Cardiac fibroblast (primary cell): Measurements from ENCODE around the gene SMAD7.

ENCODE experiments used
- DNase-seq, 2 donors: peaks; one replicate each; pipeline versions ENCODE4 v3.0.0 to v3.0.0-alpha.2; 2010; ENCODE audit warnings: low read depth in 2 of 2
- H3K4me3 ChIP-seq, 2 donors: replicated peaks in 1 of 2; 1 replicate in 1 of 2; 2 replicates in 1 of 2; pipeline ENCODE4 v1.5.1; 2011; ENCODE audit warnings: low read depth in 2 of 2, low read length in 2 of 2, mild to moderate bottlenecking in 2 of 2, moderate library complexity in 1 of 2
- TF ChIP-seq, protein P1 (sequence below): IDR thresholded peaks from one replicate; pipeline ENCODE4 v1.5.1; 2011; ENCODE audit warnings: low read depth, mild to moderate bottlenecking, low read length, inconsistent platforms

The SMAD7 gene, protein sequence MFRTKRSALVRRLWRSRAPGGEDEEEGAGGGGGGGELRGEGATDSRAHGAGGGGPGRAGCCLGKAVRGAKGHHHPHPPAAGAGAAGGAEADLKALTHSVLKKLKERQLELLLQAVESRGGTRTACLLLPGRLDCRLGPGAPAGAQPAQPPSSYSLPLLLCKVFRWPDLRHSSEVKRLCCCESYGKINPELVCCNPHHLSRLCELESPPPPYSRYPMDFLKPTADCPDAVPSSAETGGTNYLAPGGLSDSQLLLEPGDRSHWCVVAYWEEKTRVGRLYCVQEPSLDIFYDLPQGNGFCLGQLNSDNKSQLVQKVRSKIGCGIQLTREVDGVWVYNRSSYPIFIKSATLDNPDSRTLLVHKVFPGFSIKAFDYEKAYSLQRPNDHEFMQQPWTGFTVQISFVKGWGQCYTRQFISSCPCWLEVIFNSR

DNA sequence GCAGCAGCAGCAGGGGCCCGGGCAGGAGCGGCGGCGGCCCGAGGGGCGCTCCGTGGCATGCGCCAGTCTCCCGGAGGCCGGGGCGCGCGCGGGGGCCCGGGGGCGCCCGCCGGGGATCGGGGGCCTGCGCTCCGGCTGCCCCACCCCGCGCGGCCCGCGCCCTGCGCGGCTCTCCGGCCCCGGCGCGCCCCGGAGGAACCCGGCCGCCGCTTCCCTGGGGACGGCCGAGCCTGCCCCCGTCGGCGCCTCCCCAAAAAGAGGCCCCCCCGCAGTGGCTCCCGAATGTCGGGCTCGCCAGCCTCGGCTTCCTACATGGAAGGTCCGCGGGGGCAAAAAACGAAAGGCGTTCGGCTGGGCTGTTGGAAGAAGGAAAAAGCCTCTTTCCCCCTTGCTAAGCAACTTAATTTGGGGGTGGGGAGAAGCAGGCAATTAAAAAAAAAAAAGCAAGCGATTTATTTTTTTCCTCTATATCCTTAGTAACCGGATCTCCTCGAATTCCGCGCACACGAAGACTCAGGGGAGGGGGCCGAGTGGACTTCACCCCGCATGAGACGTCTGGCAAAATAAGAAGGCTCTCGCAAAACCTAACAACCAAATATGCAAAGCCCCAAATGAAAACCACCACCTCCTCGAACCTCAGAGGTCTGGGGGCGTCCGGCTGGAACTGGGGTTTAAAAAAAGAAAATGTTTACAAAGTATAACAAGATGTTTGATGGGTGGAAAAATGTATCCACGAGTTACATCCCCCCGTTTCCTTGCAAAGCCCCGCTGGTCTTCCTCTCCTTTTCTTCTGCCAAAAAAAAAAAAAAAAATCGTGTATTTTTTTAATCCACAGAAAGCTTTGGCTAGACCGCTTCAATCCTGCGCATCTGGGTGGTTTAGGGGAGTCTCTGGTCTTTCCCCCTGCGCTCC, at the start of gene SMAD7:
Gene SMAD7 (minus strand): TSS at position 430 of the 912 bp plus-strand sequence. CDS start 541 bp downstream, outside the sequence.
- DNase-seq, result peak in 1 of 2 donors; percentile 47
- TF ChIP-seq, protein P1, sequence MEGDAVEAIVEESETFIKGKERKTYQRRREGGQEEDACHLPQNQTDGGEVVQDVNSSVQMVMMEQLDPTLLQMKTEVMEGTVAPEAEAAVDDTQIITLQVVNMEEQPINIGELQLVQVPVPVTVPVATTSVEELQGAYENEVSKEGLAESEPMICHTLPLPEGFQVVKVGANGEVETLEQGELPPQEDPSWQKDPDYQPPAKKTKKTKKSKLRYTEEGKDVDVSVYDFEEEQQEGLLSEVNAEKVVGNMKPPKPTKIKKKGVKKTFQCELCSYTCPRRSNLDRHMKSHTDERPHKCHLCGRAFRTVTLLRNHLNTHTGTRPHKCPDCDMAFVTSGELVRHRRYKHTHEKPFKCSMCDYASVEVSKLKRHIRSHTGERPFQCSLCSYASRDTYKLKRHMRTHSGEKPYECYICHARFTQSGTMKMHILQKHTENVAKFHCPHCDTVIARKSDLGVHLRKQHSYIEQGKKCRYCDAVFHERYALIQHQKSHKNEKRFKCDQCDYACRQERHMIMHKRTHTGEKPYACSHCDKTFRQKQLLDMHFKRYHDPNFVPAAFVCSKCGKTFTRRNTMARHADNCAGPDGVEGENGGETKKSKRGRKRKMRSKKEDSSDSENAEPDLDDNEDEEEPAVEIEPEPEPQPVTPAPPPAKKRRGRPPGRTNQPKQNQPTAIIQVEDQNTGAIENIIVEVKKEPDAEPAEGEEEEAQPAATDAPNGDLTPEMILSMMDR, result no peak
- H3K4me3 ChIP-seq, result peak within 1 kb of the TSS; percentile 82 to 86

DNA sequence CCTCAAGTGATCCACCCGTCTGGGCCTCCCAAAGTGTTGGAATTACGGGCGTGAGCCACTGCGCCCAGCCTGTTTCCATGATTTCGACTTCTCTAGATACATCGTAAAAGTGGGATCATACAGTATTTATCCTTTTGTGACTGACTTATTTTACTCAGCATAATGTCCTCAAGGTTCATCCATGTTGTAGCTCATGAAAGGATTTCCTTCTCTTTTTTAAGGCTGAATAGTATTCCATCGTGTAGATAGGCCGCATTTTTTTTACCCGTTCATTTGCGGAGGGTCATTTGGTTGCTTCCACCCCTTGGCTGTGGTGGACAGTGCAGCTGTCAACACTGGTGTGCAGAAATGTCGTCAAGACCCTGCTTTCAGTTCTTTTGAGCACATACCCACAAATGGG, 48.8 kb upstream of the SMAD7 start:
- TF ChIP-seq, protein P1, result no peak
- DNase-seq, result no peak
- H3K4me3 ChIP-seq, result no peak overlapping the region

DNA sequence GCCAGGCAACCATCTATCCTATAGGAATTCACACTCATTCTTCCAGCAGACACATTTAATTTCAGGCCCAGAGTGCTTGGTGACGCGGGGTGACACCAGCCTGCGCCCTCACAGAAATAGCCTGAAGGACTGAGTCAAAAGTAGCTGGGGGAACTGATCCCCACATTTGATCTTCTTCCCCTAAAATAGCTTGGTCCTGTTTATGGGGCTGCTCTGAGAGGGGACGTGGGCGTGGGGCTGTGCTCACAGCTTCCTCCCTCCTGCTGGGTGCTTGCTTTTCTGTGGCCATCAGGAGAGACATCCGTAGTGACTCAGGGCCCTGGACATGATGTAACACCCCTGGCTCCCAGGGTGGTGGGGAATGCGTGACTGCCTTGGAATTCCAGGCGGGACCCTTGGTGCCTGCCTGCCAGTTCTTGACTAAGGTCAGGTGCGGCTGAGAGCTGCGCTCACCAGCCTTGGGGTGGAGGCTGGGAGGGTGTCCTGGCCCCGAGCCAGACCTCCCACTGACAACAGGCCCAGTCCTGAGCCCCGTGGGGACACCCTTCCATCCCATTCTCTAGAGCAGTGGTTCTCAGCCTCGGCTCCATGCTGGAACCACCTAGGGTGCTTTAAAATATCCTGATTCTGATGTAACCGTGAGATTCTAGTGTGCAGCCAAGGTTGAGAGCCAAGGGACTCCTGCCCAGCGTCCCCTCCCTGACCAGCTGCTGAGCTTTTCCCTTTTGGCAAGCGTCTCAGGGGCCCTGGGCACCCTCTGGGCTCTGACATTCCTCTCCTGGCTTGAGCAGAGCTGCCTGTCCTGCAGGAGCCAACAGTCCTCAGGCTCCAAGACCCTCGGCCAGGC, 47.4 kb upstream of the SMAD7 start:
- peak; percentile 90 to 97 for DNase-seq
- H3K4me3 ChIP-seq, result no peak overlapping the region
- TF ChIP-seq, protein P1, result no peak

DNA sequence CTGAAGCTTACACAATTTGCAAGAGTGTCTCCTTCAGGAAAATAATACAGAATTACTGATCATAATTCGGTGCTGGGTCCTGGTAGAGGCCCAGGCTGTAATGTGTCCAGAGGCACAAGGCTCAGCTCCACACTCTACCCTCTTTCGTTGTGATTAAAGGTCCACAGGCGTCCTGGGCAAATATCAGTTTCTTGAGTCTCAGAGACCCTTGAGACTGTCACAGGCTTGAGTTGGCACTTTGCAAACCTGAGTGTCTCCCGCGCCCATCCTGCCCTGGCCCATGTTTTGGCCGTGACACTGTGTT, 46.9 kb upstream of the SMAD7 start:
- TF ChIP-seq, protein P1, result no peak
- DNase-seq, result no peak
- H3K4me3 ChIP-seq, result no peak overlapping the region

DNA sequence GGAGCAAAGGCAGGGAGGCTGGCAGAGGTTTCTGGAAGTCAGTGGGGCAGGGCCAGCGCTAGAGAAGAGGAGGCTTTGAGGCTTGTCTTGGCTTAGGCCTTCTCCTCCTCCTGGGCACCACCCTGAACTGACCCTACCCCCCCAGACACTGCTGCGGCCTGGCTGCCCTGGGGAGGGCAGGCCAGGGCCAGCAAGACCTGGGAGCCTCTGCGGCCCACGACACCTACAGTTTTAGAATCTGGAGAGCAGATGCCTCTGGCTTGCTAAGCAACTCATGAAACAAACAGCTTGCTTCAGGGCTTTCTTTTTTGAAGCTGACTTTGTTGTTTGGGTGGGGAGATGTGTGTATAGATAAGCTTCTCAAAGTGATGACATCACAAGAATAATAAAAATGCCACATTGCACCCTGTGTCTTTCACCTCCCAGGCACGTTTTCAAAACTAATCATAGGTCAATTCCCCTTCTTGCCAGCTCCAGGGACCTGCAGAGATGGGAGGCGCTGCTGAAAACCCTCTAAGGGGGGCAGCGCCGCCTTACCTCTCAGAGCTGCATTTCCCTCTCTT, 46.2 kb upstream of the SMAD7 start:
- TF ChIP-seq, protein P1, result no peak
- DNase-seq, result peak; percentile 54 to 76
- no peak overlapping the region for H3K4me3 ChIP-seq

DNA sequence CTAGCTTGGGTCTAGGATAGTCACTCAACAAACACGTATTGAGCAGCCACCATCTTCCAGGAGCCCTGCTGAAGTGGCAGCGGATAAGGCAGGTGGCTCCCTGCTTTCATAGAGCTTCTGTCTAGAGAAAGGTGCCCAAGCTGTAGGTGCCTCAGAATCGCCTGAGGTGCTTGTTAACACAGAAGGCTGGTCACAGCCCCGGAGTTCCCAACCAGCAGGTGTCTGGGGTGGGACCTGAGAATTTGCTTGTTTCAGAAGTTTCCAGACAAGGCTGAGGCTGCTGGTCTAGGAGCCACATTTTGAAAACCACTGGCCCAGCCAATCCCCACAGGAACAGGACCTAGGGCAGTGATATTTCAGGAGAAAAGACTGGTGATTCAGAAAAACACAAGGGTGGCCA, 45.3 kb upstream of the SMAD7 start:
- TF ChIP-seq, protein P1, result no peak
- DNase-seq, result no peak
- H3K4me3 ChIP-seq, result no peak overlapping the region
